Hepatocyte (in vitro differentiated cells): ENCODE measurements around the gene NDRG3.

ENCODE experiments used
- CTCF ChIP-seq: fragments of 200-600 bp; sonication (generic); IDR thresholded peaks from 2 replicates; pipeline ENCODE4 v1.5.1; 2016; ENCODE audit warnings: antibody characterized with exemption, mild to moderate bottlenecking; ENCODE audit not compliant: poor library complexity
- EZH2 ChIP-seq: fragments of 200-600 bp; sonication (generic); IDR thresholded peaks from 2 replicates; pipeline ENCODE4 v1.6.1; 2016; ENCODE audit warnings: antibody characterized with exemption, mild to moderate bottlenecking, borderline replicate concordance
- EZH2phosphoT487 ChIP-seq: fragments of 200-600 bp; sonication (generic); IDR thresholded peaks from one replicate; pipeline ENCODE4 v1.6.1; 2018; ENCODE audit warnings: antibody characterized with exemption, mild to moderate bottlenecking, low read depth, moderate library complexity; ENCODE audit not compliant: unreplicated experiment, severe bottlenecking

GRCh38 chr20:36728986-36729385 is 16.9 kb downstream of the NDRG3 start:
- TF ChIP-seq EZH2 (no peak), EZH2phosphoT487 (no peak), CTCF (peak; percentile 29)
